HL-60 (cell line): ENCODE data around the gene PHLPP1.

Experiments
- DNase-seq, 2 experiments: peaks; one replicate each; pipeline ENCODE4 v3.0.0-alpha.2; 2010 to 2020; ENCODE audit warnings: low read depth in 1 of 2, low spot score in 1 of 2
- H3K27ac ChIP-seq: fragments of 250-450 bp; sonication (Bioruptor Pico); replicated peaks from 2 replicates; pipeline ENCODE4 v1.5.1; 2020; ENCODE audit warnings: mild to moderate bottlenecking, moderate library complexity
- H3K27me3 ChIP-seq: fragments of 250-450 bp; sonication (Bioruptor Pico); 2 replicates; pipeline ENCODE4 v1.5.1; 2021; ENCODE audit warnings: mild to moderate bottlenecking, moderate library complexity; ENCODE audit not compliant: insufficient read depth, poor library complexity, severe bottlenecking
- H3K4me3 ChIP-seq: replicated peaks from 2 replicates; pipeline ENCODE4 v1.5.1; 2011; ENCODE audit warnings: mild to moderate bottlenecking, control low read depth, low read length; ENCODE audit not compliant: insufficient read depth
- CTCF ChIP-seq: IDR thresholded peaks from one replicate; pipeline ENCODE4 v1.5.1; 2011; ENCODE audit warnings: low read length, control low read depth, inconsistent platforms; ENCODE audit not compliant: insufficient read depth
- GABPA ChIP-seq: IDR thresholded peaks from 2 replicates; pipeline ENCODE4 v1.6.1; 2012; ENCODE audit warnings: low read depth
- POLR2AphosphoS5 ChIP-seq: IDR thresholded peaks from 2 replicates; pipeline ENCODE4 v1.6.1; 2012; ENCODE audit warnings: low read depth
- REST ChIP-seq: IDR thresholded peaks from 2 replicates; pipeline ENCODE4 v1.6.1; 2012; ENCODE audit warnings: low read depth; ENCODE audit not compliant: insufficient replicate concordance
- SPI1 ChIP-seq: IDR thresholded peaks from 2 replicates; pipeline ENCODE4 v1.6.1; 2012; ENCODE audit warnings: low read depth, mild to moderate bottlenecking, borderline replicate concordance

PHLPP1 gene

GRCh38 chr18:62792016-62792415, 76.7 kb downstream of the PHLPP1 start:
- TF ChIP-seq REST: no peak
- TF ChIP-seq CTCF: no peak
- no peak for TF ChIP-seq GABPA
- no peak for TF ChIP-seq SPI1
- no peak for TF ChIP-seq POLR2AphosphoS5
- no peak overlapping the region for H3K27ac ChIP-seq

GRCh38 chr18:62795813-62796212, 80.5 kb downstream of the PHLPP1 start:
- Histone ChIP-seq H3K27me3 (no peaks in the 10 kb centered on the region), H3K27ac (no peak overlapping the region), H3K4me3 (no peak overlapping the region)
- no peak for DNase-seq
- no peak for TF ChIP-seq SPI1
- no peak for TF ChIP-seq CTCF
- TF ChIP-seq GABPA: no peak
- TF ChIP-seq POLR2AphosphoS5: no peak
- no peak for TF ChIP-seq REST

More at GRCh38 chr18:62792016-62792415, 76.7 kb downstream of the PHLPP1 start:
- no peak for DNase-seq
- no peak overlapping the region for H3K4me3 ChIP-seq
- no peaks in the 10 kb centered on the region for H3K27me3 ChIP-seq

GRCh38 chr18:62796216-62796621, 80.9 kb downstream of the PHLPP1 start:
- TF ChIP-seq SPI1 (no peak), GABPA (no peak), POLR2AphosphoS5 (no peak), REST (no peak), CTCF (no peak)
- H3K4me3 ChIP-seq: no peak overlapping the region
- no peak for DNase-seq
- H3K27ac ChIP-seq: no peak overlapping the region
- no peaks in the 10 kb centered on the region for H3K27me3 ChIP-seq
